ENCODE measurements around the gene ICAM3. TPM values are rescaled to one million over a fixed set of nuclear protein-coding genes. Genes with fewer than 3 reads are reported as not detected.

Gene ICAM3
- total RNA-seq, 3 donors from 2014 or later: 5.9 to 10.1 (median 7.9) TPM

DNA sequence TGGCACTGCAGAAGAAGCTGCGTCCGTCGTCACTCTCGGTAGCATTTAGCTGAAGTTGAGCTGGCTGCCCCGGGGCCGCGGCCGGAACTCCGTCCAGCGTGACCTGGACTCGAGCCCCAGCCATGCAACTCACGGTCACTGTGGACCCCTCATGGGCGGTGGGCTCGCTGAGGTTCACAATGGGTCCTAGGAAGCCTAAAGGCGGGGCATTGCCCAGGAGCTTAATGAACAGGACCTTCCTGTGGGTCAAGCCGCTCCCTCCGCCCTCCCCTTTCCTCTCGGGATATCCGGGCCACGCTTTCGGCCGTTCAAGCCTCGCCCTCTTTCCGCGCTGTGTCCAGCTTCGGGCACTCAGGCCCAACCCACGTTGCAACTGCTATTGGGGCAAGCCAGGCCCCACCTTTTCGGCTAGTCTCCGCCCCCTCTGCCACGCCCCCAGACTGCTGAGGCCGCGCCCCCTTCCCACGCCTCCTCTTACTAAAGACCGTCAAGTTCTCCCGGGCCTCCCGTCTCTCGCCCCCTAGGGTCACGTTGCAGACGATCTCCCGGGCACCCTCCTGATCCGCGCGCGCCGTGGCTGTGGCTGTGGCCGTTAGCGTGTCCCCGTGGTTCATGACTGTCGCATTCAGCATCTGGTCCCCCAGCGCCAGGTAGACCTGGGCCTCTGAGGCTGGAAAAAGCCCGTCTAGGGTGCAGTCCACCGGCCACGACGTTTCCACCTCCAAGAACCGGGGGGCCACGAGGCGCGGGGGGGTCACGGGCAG, 4.7 kb downstream of the ICAM3 start:
- Histone ChIP-seq H3K9me3 (no peaks in the 10 kb centered on the region), H3K4me1 (peaks cover 5 to 6% of the 10 kb centered on the region in 2 donors), H3K36me3 (no peaks in the 10 kb centered on the region), H3K27ac (peak overlapping the region; percentile 61 to 84), H3K27me3 (no peaks in the 10 kb centered on the region), H3K4me3 (peak overlapping the region; percentile 70 to 89 (median 81))
- peak; percentile 92 to 98 for DNase-seq (ENCODE audit: low spot score in 2 of 2)
- intact Hi-C loops (cut with DNase I; ENCODE audit: low total_unique reads): no loop called here
- TF ChIP-seq POLR2A (IDR thresholded peaks at IDR 0.05): no peak
- TF ChIP-seq, protein P1, sequence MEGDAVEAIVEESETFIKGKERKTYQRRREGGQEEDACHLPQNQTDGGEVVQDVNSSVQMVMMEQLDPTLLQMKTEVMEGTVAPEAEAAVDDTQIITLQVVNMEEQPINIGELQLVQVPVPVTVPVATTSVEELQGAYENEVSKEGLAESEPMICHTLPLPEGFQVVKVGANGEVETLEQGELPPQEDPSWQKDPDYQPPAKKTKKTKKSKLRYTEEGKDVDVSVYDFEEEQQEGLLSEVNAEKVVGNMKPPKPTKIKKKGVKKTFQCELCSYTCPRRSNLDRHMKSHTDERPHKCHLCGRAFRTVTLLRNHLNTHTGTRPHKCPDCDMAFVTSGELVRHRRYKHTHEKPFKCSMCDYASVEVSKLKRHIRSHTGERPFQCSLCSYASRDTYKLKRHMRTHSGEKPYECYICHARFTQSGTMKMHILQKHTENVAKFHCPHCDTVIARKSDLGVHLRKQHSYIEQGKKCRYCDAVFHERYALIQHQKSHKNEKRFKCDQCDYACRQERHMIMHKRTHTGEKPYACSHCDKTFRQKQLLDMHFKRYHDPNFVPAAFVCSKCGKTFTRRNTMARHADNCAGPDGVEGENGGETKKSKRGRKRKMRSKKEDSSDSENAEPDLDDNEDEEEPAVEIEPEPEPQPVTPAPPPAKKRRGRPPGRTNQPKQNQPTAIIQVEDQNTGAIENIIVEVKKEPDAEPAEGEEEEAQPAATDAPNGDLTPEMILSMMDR (IDR thresholded peaks at IDR 0.05): no peak
- TF ChIP-seq POLR2AphosphoS5 (IDR thresholded peaks at IDR 0.05): peak in 2 of 3 donors; percentile 36 to 42

DNA sequence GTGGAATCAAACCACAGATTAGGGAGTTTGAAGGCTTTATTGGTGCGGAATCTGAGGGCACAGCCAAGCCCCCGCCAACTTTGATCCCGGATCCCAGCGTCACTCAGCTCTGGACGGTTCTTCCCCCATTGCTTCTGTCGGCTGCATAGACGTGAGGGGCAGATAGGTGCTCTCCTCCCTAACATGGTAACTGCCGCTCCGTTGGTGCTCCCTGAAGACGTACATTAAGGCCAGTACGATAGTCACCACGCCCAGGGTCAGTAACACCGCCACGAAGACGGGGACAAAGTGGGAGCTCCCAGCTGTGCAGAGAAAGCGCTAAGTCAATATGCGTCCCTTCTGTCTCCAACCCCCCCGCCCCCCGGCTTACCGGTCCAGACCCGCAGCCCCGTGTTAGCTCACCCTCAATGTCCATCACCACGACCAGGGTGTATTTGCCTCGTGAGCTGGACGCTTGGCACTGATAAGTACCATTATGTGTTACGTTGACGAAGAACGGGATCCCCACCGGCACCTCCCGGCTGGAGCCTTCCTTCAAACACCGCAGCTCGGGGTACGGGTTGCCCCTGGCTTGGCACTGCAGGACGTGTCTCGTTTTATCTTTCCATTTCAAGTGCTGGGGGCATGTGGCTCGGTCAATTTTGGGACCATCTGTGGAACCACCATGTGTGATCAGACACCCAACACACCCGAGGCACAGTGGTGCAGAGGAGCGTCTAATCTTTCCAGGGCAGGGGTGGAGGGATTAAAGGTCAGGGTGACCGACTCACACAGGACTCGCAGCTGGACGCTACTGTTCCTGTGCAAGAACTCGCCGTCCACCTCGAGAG, 5.5 kb downstream of the ICAM3 start:
- TF ChIP-seq, protein P1 (IDR thresholded peaks at IDR 0.05): no peak
- no peak for TF ChIP-seq POLR2A (IDR thresholded peaks at IDR 0.05)
- TF ChIP-seq POLR2AphosphoS5 (IDR thresholded peaks at IDR 0.05): no peak
- no peak for DNase-seq (ENCODE audit: low spot score in 2 of 2)
- H3K4me3 ChIP-seq: peak overlapping the region; percentile 70 to 89 (median 81)
- intact Hi-C loops (cut with DNase I; ENCODE audit: low total_unique reads): no loop called here
- H3K9me3 ChIP-seq: no peaks in the 10 kb centered on the region
- no peaks in the 10 kb centered on the region for H3K27me3 ChIP-seq
- no peaks in the 10 kb centered on the region for H3K36me3 ChIP-seq
- H3K4me1 ChIP-seq: peaks cover 5 to 6% of the 10 kb centered on the region in 2 donors
- peak overlapping the region; percentile 79 to 84 for H3K27ac ChIP-seq

DNA sequence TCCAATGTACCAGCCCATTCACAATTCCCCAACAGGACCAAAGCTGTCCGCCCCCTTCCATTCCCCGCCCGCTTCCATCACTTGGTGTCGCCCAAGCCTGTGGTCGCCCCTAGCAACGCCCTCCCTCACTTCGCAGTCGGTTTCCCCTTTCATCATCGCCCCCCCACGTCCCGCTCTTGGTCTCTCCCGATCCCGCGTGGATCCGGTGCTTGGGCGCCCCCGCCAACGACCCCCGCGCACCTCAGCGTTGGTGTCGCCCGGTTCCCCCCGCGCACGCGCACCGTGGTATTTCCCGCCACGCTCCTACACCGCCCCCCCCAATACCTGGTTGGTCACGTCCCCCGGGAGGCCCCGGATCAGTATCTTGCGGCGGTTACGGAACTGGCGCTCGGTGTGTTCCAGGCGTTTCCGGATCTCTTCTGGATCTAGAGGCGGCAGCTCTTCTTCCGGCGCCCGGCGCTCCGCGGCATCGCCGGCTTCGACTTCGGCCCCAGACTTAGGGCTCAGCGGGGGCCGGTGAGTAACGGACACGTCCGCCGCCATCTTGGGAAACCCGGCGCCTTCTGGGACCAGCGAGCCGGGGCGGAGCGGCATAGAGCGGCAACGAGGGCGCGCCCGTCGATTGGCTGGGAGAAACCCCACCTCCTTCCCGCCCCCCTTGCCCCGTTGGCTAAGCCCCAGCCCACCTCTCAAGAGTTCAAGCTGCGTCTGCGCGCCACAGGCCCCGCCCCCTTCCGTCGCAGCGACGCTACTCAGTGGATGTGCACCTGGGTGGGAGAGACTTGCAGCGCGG, 6.3 kb downstream of the ICAM3 start, which contains the start of gene RAVER1:
TSS of gene RAVER1 (minus strand) at position 565 of the 793 bp plus-strand sequence. CDS start at position 543, 22 bp downstream.
- intact Hi-C loops (cut with DNase I; ENCODE audit: low total_unique reads): no loop called here
- peaks cover 5 to 6% of the 10 kb centered on the region in 2 donors for H3K4me1 ChIP-seq
- peak within 1 kb of the TSS; percentile 79 to 84 for H3K27ac ChIP-seq
- TF ChIP-seq, protein P1 (IDR thresholded peaks at IDR 0.05): peak in 2 of 3 donors; percentile 7 to 10
- peak; percentile 66 to 84 (median 69) for TF ChIP-seq POLR2AphosphoS5 (IDR thresholded peaks at IDR 0.05)
- peak; percentile 14 for TF ChIP-seq POLR2A (IDR thresholded peaks at IDR 0.05)
- no peaks in the 10 kb centered on the region for H3K9me3 ChIP-seq
- peak; percentile 95 to 99 for DNase-seq (ENCODE audit: low spot score in 2 of 2)
- H3K27me3 ChIP-seq: no peaks in the 10 kb centered on the region
- peak within 1 kb of the TSS; percentile 70 to 89 (median 81) for H3K4me3 ChIP-seq
- peaks cover 2% of the 10 kb centered on the region for H3K36me3 ChIP-seq

DNA sequence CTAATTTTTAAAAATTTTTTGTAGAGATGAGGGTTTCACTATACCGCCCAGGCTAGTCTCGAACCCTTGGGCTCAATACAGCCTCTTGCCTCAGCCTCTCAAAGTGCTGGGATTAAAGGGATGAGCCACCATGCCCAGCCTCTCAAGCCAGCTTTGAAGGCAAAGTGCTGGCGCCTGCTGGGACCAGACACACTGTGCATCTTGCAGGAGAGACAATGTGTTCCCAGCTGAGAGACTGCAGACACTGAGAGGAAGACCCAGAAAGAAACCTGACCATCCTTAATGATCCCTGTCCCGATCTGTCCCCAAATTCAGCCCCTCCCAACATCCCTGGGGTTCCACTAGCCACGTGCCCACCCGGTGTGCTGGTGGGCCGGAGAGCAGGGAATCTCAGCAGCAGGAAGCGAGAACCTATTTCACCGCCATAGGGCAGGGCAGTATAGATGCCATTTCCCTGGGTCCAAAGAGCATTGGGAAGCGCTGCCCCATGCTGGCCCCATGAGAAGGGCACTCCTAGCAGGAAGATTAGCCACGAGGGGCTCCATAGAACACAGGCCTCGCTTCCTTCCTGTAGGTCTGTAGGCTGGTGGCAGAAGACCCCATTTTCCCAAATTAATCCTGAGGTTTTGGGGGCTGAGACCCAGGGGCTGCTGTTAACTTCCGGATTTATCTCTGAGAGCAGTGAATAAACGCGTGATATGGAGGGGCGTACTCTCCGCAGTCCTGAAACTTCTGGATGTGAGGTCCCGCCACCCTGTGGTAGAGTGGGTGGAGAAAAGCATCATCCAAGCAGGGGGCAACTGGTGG, 7.1 kb downstream of the ICAM3 start:
- Histone ChIP-seq H3K27me3 (no peaks in the 10 kb centered on the region), H3K9me3 (no peaks in the 10 kb centered on the region), H3K27ac (peak overlapping the region; percentile 79 to 84), H3K4me1 (peaks cover 5 to 6% of the 10 kb centered on the region in 2 donors), H3K36me3 (peaks cover 10% of the 10 kb centered on the region), H3K4me3 (peak overlapping the region; percentile 70 to 89 (median 81))
- intact Hi-C loops (cut with DNase I; ENCODE audit: low total_unique reads): no loop called here
- DNase-seq (ENCODE audit: low spot score in 2 of 2): no peak
- TF ChIP-seq, protein P1 (IDR thresholded peaks at IDR 0.05): no peak
- TF ChIP-seq POLR2A (IDR thresholded peaks at IDR 0.05) (no peak), POLR2AphosphoS5 (IDR thresholded peaks at IDR 0.05) (no peak)

Measured in breast epithelium (tissue), 4 donors.